Subcutaneous adipose tissue (tissue), 4 donors: Measurements from ENCODE around the gene RABL6. TPM values are rescaled to one million over a fixed set of nuclear protein-coding genes. Genes with fewer than 3 reads are reported as not detected.

Experiments
- CTCF ChIP-seq: fragments of 450-650 bp; IDR thresholded peaks from one replicate; pipeline ENCODE4 v1.5.1; 2016; ENCODE audit warnings: low read depth, mild to moderate bottlenecking, control low read depth, antibody characterized with exemption, moderate library complexity
- total RNA-seq, 4 donors: library from RNA; depleted of rRNA; stranded (reverse); fragments of >200 nt; gene quantifications; one replicate each; pipeline ENCODE4 v1.1.0, GENCODE V29; 2016

Gene RABL6
- total RNA-seq, 4 donors from 2014 or later = 29.4 to 78.2 (median 33.4) TPM

GRCh38 chr9:136867480-136867879 lies 59.7 kb downstream of the RABL6 start:
- TF ChIP-seq CTCF = no peak

DNA sequence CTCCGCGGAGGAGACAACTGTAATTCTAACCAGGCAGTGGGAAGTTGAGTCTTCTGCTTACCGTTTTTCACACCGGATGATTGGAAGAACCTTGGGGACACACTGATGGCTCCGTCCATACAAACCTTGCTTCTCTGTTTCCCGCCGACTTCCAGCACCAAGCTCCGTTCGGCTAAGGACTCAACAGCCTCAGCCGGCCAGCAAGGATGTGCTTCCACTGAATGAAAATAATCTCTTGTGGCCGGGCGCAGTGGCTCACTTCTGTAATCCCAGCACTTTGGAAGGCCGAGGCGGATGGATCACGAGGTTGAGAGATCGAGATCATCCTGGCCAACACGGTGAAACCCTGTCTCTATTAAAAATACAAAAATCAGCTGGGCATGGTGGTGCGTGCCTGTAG lies 60.2 kb downstream of the RABL6 start:
- no peak for TF ChIP-seq CTCF

DNA sequence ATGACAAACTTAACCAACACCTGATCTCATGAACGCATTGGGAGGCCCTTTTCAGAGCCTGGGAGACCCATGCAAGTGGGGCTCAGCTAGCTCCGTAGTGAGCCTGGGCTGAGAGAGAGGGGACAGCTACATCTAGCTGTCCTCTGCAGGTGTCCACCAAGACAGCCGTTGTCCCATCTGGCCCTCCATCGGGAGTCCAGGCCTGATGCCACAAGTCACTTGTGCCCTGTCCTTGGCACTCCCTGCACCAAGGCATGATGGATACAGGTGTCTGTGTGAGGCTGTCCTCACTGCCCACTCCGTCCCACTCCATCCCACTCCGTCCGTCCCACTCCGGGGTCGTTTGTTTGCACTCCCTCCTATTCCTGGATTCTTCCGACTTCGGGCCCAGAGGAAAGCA lies 60.9 kb downstream of the RABL6 start:
- TF ChIP-seq CTCF = no peak

DNA sequence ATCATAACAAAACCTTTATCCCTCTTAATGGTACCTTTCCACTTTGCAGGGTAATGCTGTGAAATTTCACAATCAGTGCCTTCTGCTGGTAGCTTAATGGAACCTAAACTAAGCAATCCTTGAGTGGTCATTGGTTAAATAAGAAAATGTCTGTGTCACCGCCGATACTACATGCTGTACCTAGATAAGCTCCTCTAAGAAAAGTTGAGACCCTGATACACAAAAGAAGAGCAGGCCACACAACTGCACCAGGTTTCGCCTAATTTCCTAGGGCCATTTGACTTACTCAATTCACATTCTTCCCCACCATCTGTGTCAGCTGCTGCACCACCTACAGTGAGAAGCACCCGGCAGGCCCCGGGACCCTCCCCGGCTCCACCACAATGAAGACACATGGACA lies 67.4 kb downstream of the RABL6 start:
- no peak for TF ChIP-seq CTCF

- TF ChIP-seq CTCF = no peak
Observed at GRCh38 chr9:136876476-136876875, 68.7 kb downstream of the RABL6 start.

- no peak for TF ChIP-seq CTCF
Observed at GRCh38 chr9:136880651-136881050, 72.9 kb downstream of the RABL6 start.

- TF ChIP-seq CTCF = no peak
Observed at GRCh38 chr9:136881691-136882108, 74.0 kb downstream of the RABL6 start.
